A549 treated with AZD9567 at 1 μM for 4 hours (cell line): ENCODE measurements around the gene GARIN3. TPM values are rescaled to one million over a fixed set of nuclear protein-coding genes. Genes with fewer than 3 reads are reported as not detected.

Experiments
- total RNA-seq: library from RNA; stranded (reverse); fragments of 200-300 nt; extraction: Qiagen RNA extraction; gene quantifications from 5 replicates; pipeline ENCODE4 v1.2.3, GENCODE V29; 2022; ENCODE audit not compliant: insufficient read depth

Gene GARIN3
- total RNA-seq: not detected in 5 replicates

GRCh38 chr5:157166214-157167213 is at the start of gene GARIN3:
GARIN3 (minus strand) TSS chr5:157166264; CDS start chr5:157166168, 96 bp downstream.

DNA sequence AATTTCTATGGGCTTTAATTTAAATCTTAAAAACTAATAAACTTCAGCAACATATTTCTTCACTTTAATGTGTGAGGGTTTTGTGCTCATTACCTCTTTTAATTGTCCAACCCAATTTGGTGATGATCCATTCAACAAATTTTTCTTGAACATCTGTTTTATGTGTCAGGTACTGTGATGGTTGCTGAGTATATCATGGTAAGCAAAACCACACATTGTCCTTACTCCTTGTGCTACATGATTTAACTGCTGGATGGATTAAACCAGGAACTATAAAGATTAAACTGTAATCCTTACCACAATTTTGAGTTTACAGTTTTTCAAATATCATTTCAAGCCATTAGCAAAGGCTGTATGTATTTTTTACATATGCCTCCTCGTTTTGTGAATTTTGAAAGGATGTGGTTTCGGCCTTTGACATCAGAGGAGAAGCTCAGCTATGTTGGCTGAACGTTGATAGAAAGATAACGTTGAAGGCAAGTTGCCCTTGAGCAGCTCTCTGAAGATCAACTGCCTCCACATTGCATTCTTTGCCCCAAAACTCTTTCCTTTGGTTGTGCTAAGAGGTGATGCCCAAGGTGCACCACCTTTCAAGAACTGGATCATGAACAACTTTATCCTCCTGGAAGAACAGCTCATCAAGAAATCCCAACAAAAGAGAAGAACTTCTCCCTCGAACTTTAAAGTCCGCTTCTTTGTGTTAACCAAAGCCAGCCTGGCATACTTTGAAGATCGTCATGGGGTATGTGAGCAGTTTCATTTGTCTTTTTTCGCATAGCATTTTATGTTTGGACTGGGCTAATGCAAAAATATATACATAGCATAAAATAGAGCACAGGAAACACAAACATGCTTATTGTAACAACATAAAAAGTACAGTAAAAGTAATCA is 14.6 kb upstream of the GARIN3 start, which contains the start of gene ITK:
Gene ITK, plus strand, starts transcription at position 467 of the 891 bp plus-strand sequence. Its CDS starts 138 bp downstream, at position 605.

GRCh38 chr5:157142317-157143126 is 23.5 kb downstream of the GARIN3 start, which contains the start of gene MED7:
MED7 (minus strand) TSS chr5:157142865; CDS start chr5:157139431, 3,434 bp downstream.

Other genes starting within 250 kb of the GARIN3 start
- 0.97 to 2.5 TPM (median 1.1 TPM) in 5 replicates for gene TIMD4, start 203.0 kb downstream of the GARIN3 start, total RNA-seq
- 21.1 to 25.1 TPM (median 22.4 TPM) in 5 replicates for gene HAVCR1, start 107.1 kb downstream of the GARIN3 start, total RNA-seq
- 0.14 to 0.32 TPM (median 0.20 TPM) in 4 of 5 replicates, not detected in the other for gene HAVCR2, start 57.2 kb downstream of the GARIN3 start, total RNA-seq
- 10.7 to 16.6 TPM (median 15.3 TPM) in 5 replicates for gene MED7, start 23.4 kb downstream of the GARIN3 start, total RNA-seq
- 0.05 to 0.09 TPM (median 0.09 TPM) in 4 of 5 replicates, not detected in the other for gene ITK, start 14.6 kb upstream of the GARIN3 start, total RNA-seq
- 18.7 to 23.9 TPM (median 20.5 TPM) in 5 replicates for gene CYFIP2, start 99.9 kb upstream of the GARIN3 start, total RNA-seq